WTC11 (cell line): ENCODE data around the gene PLXNC1.

Experiments used
- ATF3 ChIP-seq: sonication (generic); formaldehyde crosslinking; conservative IDR thresholded peaks from 2 replicates; pipeline ENCODE4 v1.8.1; 2022; ENCODE audit warnings: mild to moderate bottlenecking, missing genetic modification reagents
- CTCF ChIP-seq: fragments of 200-600 bp; IDR thresholded peaks from 2 replicates; pipeline ENCODE4 v1.8.0; 2022; ENCODE audit warnings: antibody characterized with exemption
- EMX1 ChIP-seq: fragments of 250-450 bp; sonication (Bioruptor Pico); IDR thresholded peaks from 2 replicates; pipeline ENCODE4 v1.8.0; 2021; ENCODE audit warnings: mild to moderate bottlenecking
- FOXJ3 ChIP-seq: sonication (generic); formaldehyde crosslinking; IDR thresholded peaks from 2 replicates; pipeline ENCODE4 v1.9.0; 2021; ENCODE audit warnings: missing genetic modification reagents, mild to moderate bottlenecking, borderline replicate concordance
- IRF2 ChIP-seq: sonication (generic); formaldehyde crosslinking; IDR thresholded peaks from 2 replicates; pipeline ENCODE4 v1.8.0; 2022; ENCODE audit warnings: low read depth, missing genetic modification reagents, borderline replicate concordance
- MXD4 ChIP-seq: fragments of 250-450 bp; sonication (Bioruptor Pico); IDR thresholded peaks from 2 replicates; pipeline ENCODE4 v1.8.0; 2021; ENCODE audit warnings: mild to moderate bottlenecking, moderate library complexity, borderline replicate concordance
- ZNF138 ChIP-seq: sonication (generic); formaldehyde crosslinking; conservative IDR thresholded peaks from 2 replicates; pipeline ENCODE4 v1.8.1; 2022; ENCODE audit warnings: mild to moderate bottlenecking, moderate library complexity, missing genetic modification reagents
- ZNF281 ChIP-seq: sonication (generic); formaldehyde crosslinking; IDR thresholded peaks from 2 replicates; pipeline ENCODE4 v1.8.0; 2023; ENCODE audit warnings: mild to moderate bottlenecking, missing genetic modification reagents
- ZNF396 ChIP-seq: fragments of 250-450 bp; sonication (Bioruptor Pico); IDR thresholded peaks from 2 replicates; pipeline ENCODE4 v1.8.0; 2021; ENCODE audit warnings: mild to moderate bottlenecking, moderate library complexity, borderline replicate concordance
- ZNF425 ChIP-seq: fragments of 250-450 bp; sonication (Bioruptor Pico); conservative IDR thresholded peaks from 2 replicates; pipeline ENCODE4 v1.9.0; 2021; ENCODE audit warnings: mild to moderate bottlenecking
- ZNF512 ChIP-seq: sonication (generic); formaldehyde crosslinking; IDR thresholded peaks from 2 replicates; pipeline ENCODE4 v1.8.1; 2022; ENCODE audit warnings: missing genetic modification reagents, borderline replicate concordance

GRCh38 chr12:94318181-94318580 lies 169.8 kb downstream of the PLXNC1 start:
- no peak for TF ChIP-seq ATF3
- TF ChIP-seq CTCF, result no peak
- no peak for TF ChIP-seq FOXJ3 (CRISPR knock-in tag)
- no peak for TF ChIP-seq ZNF138 (CRISPR knock-in tag)
- TF ChIP-seq ZNF425 (CRISPR knock-in tag), result no peak
- TF ChIP-seq IRF2 (CRISPR knock-in tag), result no peak
- no peak for TF ChIP-seq MXD4 (CRISPR knock-in tag)
- no peak for TF ChIP-seq ZNF396 (CRISPR knock-in tag)
- no peak for TF ChIP-seq ZNF281 (CRISPR knock-in tag)
- TF ChIP-seq ZNF512 (CRISPR knock-in tag), result no peak
- no peak for TF ChIP-seq EMX1
